Effector CD4-positive, alpha-beta T cell (primary cell): Measurements from ENCODE around the gene EVC2.

ENCODE experiments used
- DNase-seq: peaks from one replicate; pipeline ENCODE4 v3.0.0-alpha.2; 2020

Gene EVC2

GRCh38 chr4:5554376-5554775 is 154.0 kb downstream of the EVC2 start:
- DNase-seq: no peak

DNA sequence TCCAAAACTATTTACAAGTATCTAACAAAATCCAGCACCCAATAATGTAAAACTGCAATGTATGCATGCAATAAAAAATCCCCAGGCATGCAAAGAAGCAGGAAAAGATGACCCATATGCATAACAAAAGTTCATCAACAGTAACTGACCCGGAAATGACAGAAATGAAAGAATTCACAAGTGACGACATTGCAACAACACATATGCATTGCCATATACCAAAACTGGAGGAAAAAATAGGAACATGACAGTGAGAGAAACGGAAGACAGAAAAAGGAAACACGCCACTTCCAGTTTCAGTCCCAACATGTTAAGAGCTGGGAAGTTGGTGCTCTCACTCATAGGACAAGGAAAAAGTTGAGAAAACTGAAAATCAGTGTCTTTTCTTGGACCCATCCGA is 154.6 kb downstream of the EVC2 start:
- DNase-seq: no peak

DNA sequence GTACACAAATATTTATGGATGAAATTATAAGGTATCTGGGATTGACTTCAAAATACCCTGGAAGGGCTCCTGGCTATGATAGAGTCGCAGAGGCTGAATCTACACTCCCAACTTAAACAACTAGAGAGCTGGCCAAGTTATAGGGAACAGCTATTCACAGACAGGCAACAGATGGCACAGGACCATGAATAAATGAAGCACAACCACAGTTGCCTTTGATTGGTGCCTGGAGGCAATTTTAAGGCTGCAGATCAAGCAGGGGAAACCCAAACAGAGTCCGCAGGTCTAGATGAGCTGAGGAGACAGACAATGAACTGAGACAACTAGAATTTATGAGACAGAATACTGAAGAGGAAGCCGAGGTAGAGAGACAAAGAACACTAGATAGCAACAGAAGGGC is 155.9 kb downstream of the EVC2 start:
- no peak for DNase-seq

GRCh38 chr4:5547651-5548249 is 160.6 kb downstream of the EVC2 start:
- no peak for DNase-seq

DNA sequence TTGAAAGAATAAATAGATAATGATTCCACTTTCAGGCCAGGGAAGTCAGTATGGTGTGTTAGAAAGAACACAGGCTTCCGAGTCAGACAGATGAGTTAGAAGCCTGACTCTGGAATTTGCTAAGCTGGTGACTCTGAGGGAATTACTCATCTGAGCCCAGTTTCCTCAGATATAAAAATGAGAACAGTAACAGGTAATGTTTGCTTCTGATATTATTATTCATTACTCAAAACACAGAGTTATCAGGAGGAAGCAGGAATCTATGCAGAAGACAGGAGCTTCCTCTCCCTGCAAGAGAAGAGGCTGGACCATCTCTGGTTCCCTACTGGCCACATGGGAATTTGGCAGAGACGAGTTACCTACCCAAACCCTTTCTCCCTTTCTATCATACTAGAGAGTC is 163.1 kb downstream of the EVC2 start:
- no peak for DNase-seq

DNA sequence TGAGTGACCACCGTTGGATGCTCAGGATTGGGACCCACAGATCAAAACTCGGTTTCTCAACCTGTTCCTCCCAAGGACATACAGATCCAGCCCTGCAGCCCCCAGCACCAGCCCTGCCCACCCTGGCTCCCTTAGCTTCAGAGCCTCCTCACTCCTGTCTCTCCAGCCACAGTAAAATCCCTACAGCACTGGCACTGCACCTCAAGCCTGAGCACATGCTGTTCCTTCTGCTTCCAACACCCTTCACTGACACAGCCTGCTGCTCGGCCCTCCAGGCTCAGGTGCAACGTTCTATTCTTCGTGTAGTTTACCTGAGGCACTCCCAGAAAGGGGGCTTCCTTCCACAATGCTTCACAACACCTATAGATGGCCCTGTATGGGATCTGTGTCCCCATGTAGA is 163.6 kb downstream of the EVC2 start:
- DNase-seq: no peak

- no peak for DNase-seq
Observed at GRCh38 chr4:5543681-5544080, 164.7 kb downstream of the EVC2 start.

DNA sequence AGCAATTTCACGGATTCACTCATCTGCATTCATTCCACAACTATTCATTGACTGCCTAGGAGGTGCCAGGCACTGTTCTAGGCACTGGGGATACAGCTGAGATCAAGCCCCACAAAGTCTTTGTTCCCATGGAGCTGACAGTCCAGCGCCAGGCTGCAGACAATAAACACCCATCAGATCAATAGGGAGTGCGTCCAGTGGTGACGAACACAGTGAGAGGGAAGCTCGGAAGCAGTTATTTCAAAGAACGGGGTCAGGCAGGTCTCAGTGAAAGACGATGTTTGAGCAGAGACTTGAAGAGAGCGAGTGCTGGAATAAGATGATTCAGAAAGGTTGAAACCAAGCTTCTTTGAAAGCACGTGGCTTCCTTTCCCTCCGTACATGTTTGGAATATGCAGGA is 167.2 kb downstream of the EVC2 start:
- no peak for DNase-seq

- no peak for DNase-seq
Observed at GRCh38 chr4:5539584-5539983, 168.8 kb downstream of the EVC2 start.

DNA sequence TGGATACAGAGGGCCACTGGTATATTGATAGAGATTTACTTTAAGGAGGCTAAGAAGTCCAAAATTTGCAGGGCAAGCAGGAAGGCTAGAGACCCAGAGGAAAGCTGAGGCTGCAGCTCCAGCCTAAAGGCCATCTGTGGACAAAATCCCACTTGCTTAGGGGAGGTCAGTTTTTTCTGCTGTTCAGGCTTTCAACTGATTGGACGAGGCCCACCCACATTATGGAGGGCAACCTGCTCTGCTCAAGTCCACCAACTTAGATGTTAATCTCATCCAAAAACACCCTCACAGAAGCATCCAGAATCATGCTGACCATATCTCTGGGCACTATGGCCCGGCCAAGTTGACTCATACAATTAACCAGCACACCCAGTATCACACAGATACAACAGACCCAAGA is 176.3 kb downstream of the EVC2 start:
- no peak for DNase-seq

DNA sequence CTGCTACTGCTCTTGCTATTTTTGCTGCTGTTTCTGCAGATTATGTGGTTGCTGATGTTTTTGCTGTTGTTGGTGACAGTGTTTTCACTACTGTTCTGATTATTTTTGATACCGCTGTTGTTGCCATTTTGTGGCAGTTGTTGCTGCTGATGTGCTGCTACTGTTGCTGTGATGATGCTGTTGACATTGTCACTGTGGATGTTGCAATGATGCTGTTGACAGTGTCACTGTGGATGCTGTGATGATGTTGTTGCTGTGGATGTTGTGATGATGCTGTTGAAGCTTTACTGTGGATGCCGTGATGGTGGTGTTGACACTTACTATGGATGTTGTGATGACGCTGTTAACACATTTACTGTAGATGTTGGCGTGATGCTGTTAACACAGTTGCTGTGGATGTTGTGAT is 180.3 kb downstream of the EVC2 start:
- DNase-seq: no peak

GRCh38 chr4:5527211-5527610 is 181.1 kb downstream of the EVC2 start:
- no peak for DNase-seq

DNA sequence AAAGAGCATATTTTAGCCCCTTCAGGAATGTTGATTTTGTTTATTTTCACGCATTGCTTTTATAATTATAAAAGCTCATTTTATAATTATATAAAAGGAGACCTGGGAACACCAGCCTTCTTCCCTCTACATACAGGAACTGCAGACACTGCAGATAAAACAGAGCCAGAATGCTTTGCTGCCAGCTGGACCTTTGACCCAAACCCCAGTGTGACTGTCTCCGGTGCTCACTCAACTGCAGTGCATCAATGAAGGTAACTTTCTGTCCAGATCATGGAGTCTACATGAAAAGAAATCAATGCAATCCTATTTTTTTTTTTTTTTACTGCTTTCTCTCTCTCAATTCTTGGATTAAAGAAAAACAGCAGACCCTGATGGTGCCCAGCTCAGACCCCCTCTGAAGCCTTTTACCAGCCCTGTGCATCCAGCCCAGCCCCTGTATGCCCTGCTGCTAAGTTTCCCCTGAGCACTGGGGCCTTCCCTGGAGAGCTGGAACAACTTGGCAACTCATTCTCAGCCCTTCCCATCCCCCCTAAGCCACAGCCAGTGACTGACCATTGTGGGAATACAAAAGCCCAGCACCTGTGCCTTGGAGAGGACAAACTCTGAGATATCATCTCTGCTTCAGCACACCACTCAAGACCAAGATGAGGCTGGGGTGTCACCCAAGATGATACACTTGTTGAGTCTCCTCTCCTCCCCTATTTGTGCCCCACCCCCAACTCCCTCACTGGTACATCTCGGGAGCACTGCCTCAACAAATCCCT is 182.1 kb downstream of the EVC2 start:
- DNase-seq: no peak

DNA sequence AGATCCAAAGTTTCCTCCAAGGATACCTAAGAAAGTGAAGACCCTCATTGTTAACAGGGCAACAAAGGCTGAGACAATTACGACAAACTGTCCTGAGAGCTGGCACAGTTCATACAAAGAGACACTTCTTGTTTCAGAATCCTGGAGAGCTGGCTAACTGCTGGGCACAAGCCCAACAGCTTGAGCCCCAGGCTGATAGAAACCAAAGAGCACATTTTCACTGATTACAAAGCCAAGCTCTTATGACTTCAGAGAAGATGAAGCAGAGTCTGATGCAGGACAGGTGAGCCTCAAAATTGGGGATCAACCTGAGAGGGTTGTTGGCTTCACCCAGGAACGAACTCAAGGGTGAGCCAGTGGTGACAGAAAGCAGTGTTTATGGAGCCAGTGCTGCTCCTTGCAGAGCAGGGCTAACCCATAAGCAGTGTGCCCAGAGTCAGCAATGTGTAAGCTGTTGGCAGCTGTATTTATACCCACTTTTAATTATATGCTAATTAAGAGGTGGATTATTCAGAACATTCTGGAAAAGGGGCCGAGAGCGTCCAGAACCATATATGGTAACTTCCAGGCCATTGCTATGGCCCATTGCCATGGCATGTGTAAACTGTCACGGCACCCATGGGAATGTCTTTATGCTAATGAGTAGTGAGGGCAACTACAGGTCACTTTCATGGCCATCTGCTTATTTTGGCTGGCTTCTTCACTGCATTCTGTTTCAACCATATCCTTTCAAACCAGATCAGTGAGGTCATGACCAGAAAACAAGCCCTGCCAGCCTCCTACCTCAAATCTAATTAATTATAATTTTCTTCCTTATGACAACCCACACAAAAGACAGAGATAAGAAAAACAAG is 183.7 kb downstream of the EVC2 start:
- no peak for DNase-seq

GRCh38 chr4:5517372-5517771 is 191.0 kb downstream of the EVC2 start:
- DNase-seq: no peak

DNA sequence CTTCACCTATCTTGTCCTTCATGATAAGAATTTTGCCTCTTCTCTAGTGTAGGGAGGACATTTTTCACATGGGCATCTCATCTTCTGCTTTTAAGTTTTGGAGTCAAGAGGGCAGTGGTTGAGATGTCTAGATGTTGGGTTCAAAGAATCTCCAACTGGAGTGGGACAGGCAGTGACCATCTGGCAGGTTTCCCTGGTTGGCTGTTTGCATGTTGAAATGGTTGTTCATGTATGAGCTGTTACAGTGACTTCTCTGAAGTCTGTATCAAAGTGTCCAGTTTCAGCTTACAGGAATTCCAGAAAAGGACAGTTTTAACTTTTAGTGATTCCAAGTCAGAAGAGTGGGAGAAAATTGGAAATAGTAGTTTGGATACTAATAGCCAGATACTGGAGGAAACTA is 192.7 kb downstream of the EVC2 start:
- no peak for DNase-seq
